Measurements from ENCODE around the gene KLHL14. TPM values are rescaled to one million over a fixed set of nuclear protein-coding genes. Genes with fewer than 3 reads are reported as not detected.

The KLHL14 gene
- total and polyA plus RNA-seq, 4 donors, result 0.16 to 2.2 (median 0.26) TPM

DNA sequence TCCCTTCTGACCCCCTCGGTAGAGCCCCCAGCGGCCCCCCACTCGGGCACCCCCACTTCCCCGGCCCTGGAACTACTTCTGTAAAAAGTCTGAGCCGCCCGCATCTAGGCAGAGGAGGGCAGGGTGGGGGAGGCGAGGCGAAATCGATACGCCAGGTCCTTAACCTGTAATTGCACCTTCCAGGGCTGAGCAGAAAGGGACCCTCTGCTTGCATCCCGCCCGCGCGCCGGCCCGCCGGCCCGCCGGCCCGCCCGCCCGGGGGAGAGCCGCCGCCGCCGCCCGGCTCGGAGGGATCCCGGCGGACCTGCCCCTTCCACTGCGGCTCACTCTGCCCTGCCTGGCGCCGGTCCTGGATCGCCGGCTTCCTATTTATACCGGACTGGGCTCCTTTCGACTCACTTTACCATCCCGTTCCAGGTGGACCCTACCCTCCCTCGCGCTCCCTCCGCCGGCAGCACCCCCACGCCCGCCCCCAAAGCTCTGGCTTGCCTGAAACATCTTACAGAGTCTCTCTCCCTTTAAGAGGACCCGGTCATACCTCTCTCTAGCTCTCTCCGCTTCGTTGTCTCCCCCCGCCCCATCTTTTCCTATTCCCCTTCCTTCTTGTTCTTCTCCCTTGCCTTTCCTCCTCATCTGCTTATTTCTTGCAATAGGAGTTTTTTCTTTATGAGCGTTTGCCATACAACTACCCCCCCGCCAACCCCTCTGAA, 797 bp downstream of the KLHL14 start:
- H3K36me3 ChIP-seq (ENCODE audit: control insufficient read depth in 4 of 4, insufficient read depth in 4 of 4, low read length in 4 of 4), result no peaks in the 10 kb centered on the region
- H3K27ac ChIP-seq (ENCODE audit: low read depth in 1 of 2, low read length in 1 of 2), result no peak overlapping the region
- DNase-seq (peak; percentile 34 to 41 (median 36)), ATAC-seq (ENCODE audit: insufficient read depth, low FRiP score) (peak; percentile 19)
- WGBS, 2 donors, result 3 to 4% methylated on average over 32 to 50 of the region's 50 CpGs
- H3K27me3 ChIP-seq (ENCODE audit: control insufficient read depth in 3 of 3, insufficient read depth in 3 of 3, low read length in 2 of 3), result peaks cover 0 to 56% (median 34%) of the 10 kb centered on the region in 3 donors
- TF ChIP-seq, protein P1, sequence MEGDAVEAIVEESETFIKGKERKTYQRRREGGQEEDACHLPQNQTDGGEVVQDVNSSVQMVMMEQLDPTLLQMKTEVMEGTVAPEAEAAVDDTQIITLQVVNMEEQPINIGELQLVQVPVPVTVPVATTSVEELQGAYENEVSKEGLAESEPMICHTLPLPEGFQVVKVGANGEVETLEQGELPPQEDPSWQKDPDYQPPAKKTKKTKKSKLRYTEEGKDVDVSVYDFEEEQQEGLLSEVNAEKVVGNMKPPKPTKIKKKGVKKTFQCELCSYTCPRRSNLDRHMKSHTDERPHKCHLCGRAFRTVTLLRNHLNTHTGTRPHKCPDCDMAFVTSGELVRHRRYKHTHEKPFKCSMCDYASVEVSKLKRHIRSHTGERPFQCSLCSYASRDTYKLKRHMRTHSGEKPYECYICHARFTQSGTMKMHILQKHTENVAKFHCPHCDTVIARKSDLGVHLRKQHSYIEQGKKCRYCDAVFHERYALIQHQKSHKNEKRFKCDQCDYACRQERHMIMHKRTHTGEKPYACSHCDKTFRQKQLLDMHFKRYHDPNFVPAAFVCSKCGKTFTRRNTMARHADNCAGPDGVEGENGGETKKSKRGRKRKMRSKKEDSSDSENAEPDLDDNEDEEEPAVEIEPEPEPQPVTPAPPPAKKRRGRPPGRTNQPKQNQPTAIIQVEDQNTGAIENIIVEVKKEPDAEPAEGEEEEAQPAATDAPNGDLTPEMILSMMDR (IDR thresholded peaks at IDR 0.05; ENCODE audit: control extremely low read depth, extremely low read depth), result no peak
- H3K4me1 ChIP-seq (ENCODE audit: control insufficient read depth in 5 of 5, insufficient read depth in 5 of 5, low read length in 5 of 5), result peaks cover 0 to 20% (median 6%) of the 10 kb centered on the region in 5 donors
- peaks cover 0 to 4% (median 0%) of the 10 kb centered on the region in 4 donors for H3K9me3 ChIP-seq (ENCODE audit: control insufficient read depth in 4 of 4, insufficient read depth in 3 of 4, low read length in 3 of 4)
- no peak overlapping the region for H3K4me3 ChIP-seq
- no peak overlapping the region for H3K9ac ChIP-seq (ENCODE audit: insufficient read depth in 1 of 2, low read length in 2 of 2)

DNA sequence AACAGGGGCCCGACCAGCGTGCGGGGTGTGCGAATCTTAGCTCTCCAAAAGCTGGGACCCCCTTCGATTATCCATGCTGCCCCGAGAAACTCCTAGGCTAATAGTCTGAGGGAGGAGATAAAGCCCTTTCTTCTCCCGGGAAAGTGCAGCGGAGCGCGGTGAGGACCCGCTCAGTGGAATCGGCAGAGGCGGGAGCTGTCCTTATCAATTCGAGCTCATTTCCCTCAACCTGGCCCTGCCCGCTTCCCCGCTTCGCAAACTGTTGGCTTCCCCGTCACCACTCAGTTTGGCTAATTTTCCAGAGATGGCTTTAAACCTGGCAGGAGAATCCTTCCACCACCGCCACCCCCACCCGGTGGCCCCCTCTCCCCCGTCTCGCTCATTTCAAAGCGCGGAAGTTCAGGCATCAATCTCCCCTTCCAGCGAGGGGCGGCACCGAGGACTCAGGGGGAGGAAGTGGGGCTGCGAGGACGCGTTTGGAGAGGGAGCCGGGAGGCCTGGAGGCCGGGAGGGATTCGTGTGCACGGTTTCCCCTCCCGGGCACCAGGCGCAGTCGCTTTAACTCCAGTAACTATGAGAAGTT, 1.6 kb downstream of the KLHL14 start:
- Histone ChIP-seq H3K36me3 (ENCODE audit: control insufficient read depth in 4 of 4, insufficient read depth in 4 of 4, low read length in 4 of 4) (no peaks in the 10 kb centered on the region), H3K4me1 (ENCODE audit: control insufficient read depth in 5 of 5, insufficient read depth in 5 of 5, low read length in 5 of 5) (peaks cover 0 to 20% (median 6%) of the 10 kb centered on the region in 5 donors), H3K27ac (ENCODE audit: low read depth in 1 of 2, low read length in 1 of 2) (no peak overlapping the region), H3K9ac (ENCODE audit: insufficient read depth in 1 of 2, low read length in 2 of 2) (no peak overlapping the region), H3K27me3 (ENCODE audit: control insufficient read depth in 3 of 3, insufficient read depth in 3 of 3, low read length in 2 of 3) (peaks cover 0 to 56% (median 38%) of the 10 kb centered on the region in 3 donors), H3K4me3 (peak overlapping the region; percentile 27), H3K9me3 (ENCODE audit: control insufficient read depth in 4 of 4, insufficient read depth in 3 of 4, low read length in 3 of 4) (peaks cover 0 to 4% (median 0%) of the 10 kb centered on the region in 4 donors)
- ATAC-seq (ENCODE audit: insufficient read depth, low FRiP score) (peak; percentile 32), DNase-seq (peak; percentile 15 to 27 (median 23))
- TF ChIP-seq, protein P1 (IDR thresholded peaks at IDR 0.05; ENCODE audit: control extremely low read depth, extremely low read depth), result no peak
- 1 to 3% methylated on average over 34 to 37 of the region's 37 CpGs for WGBS, 2 donors

DNA sequence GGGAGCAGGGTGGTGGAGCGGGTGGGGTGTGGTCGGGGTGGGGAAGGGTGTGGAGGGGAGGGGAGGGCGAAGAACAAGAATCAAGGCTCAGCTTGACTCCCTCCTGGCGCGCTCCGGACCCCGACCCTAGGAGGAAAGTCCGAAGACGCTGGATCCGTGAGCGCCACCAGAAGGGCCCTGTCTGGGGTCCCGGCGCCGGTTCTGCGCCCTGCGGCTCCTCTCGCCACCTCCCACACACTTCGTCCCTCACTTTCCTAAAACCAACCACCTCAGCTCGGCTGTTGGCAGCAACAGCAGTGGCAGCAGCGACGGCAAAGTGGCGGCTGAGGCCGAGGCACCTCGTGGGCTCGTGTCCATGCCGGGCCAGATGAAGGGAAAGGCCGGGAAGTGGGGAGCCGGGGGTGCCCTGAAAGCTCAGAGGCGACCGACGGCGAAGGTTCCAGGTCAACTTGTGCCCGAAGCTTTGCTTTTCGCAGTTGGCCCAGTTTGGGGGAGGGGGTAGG, 2.1 kb downstream of the KLHL14 start:
- H3K9ac ChIP-seq (ENCODE audit: insufficient read depth in 1 of 2, low read length in 2 of 2), result no peak overlapping the region
- H3K36me3 ChIP-seq (ENCODE audit: control insufficient read depth in 4 of 4, insufficient read depth in 4 of 4, low read length in 4 of 4), result no peaks in the 10 kb centered on the region

More for the DNA sequence above, 2.1 kb downstream of the KLHL14 start:
- Histone ChIP-seq H3K9me3 (ENCODE audit: control insufficient read depth in 4 of 4, insufficient read depth in 3 of 4, low read length in 3 of 4) (peaks cover 0 to 4% (median 0%) of the 10 kb centered on the region in 4 donors), H3K27ac (ENCODE audit: low read depth in 1 of 2, low read length in 1 of 2) (no peak overlapping the region), H3K4me3 (no peak overlapping the region), H3K27me3 (ENCODE audit: control insufficient read depth in 3 of 3, insufficient read depth in 3 of 3, low read length in 2 of 3) (peaks cover 0 to 56% (median 38%) of the 10 kb centered on the region in 3 donors), H3K4me1 (ENCODE audit: control insufficient read depth in 5 of 5, insufficient read depth in 5 of 5, low read length in 5 of 5) (peaks cover 0 to 20% (median 6%) of the 10 kb centered on the region in 5 donors)
- DNase-seq (no peak), ATAC-seq (ENCODE audit: insufficient read depth, low FRiP score) (no peak)
- TF ChIP-seq, protein P1 (IDR thresholded peaks at IDR 0.05; ENCODE audit: control extremely low read depth, extremely low read depth), result no peak
- WGBS, 2 donors, result 4% methylated on average over 32 to 34 of the region's 34 CpGs
